Measurements from ENCODE around the gene PDE6B.

GRCh38 chr4:675980-676870 is 50.9 kb downstream of the PDE6B start:
- TF ChIP-seq POLR2A (IDR thresholded peaks at IDR 0.05; ENCODE audit: low read length) (no peak), GATA1 (IDR thresholded peaks at IDR 0.05; ENCODE audit: low read depth, low read length) (no peak)

Measured in erythroblast (primary cell).